ENCODE results near the gene AMIGO3.
A peak's percentile ranks its signal among the peaks of the same experiment; 100 is the strongest.
"Not testable (repeated sequence)": the region's sequence is repeated elsewhere in the genome, so short reads cannot be mapped to it uniquely, and the experiment has no call there.

AMIGO3 gene
- 0 reads per million in 2 donors for total RNA-seq

- DNase-seq: peak; percentile 87
Measured at GRCh38 chr3:49719214-49719884, at the start of gene AMIGO3. AMIGO3 (minus strand) TSS chr3:49719684; CDS start chr3:49719465, 219 bp downstream.

- no peak for DNase-seq
Measured at GRCh38 chr3:49763981-49764380, 44.5 kb upstream of the AMIGO3 start.

- no peak for DNase-seq
Measured at GRCh38 chr3:49761661-49762060, 42.2 kb upstream of the AMIGO3 start.

- no peak for DNase-seq
Measured at GRCh38 chr3:49759226-49759625, 39.7 kb upstream of the AMIGO3 start.

GRCh38 chr3:49757197-49757596 is 37.7 kb upstream of the AMIGO3 start:
- DNase-seq: no peak

- no peak for DNase-seq
Measured at GRCh38 chr3:49756036-49756435, 36.6 kb upstream of the AMIGO3 start.

- DNase-seq: no peak
Measured at GRCh38 chr3:49754536-49754935, 35.1 kb upstream of the AMIGO3 start.

- DNase-seq: no peak
Measured at GRCh38 chr3:49751501-49751900, 32.0 kb upstream of the AMIGO3 start.

- no peak for DNase-seq
Measured at GRCh38 chr3:49750056-49750455, 30.6 kb upstream of the AMIGO3 start.

- DNase-seq: not testable (repeated sequence)
Measured at GRCh38 chr3:49748874-49749273, 29.4 kb upstream of the AMIGO3 start.

GRCh38 chr3:49747792-49748480 is 28.5 kb upstream of the AMIGO3 start:
- DNase-seq: no peak

GRCh38 chr3:49745986-49746385 is 26.5 kb upstream of the AMIGO3 start:
- no peak for DNase-seq

- DNase-seq: no peak
Measured at GRCh38 chr3:49740427-49740826, 20.9 kb upstream of the AMIGO3 start.

GRCh38 chr3:49738067-49738713 is 18.7 kb upstream of the AMIGO3 start:
- no peak for DNase-seq

- DNase-seq: no peak
Measured at GRCh38 chr3:49734752-49735151, 15.3 kb upstream of the AMIGO3 start.

GRCh38 chr3:49733551-49733950 is 14.1 kb upstream of the AMIGO3 start:
- no peak for DNase-seq

GRCh38 chr3:49732597-49732996 is 13.1 kb upstream of the AMIGO3 start:
- DNase-seq: no peak

- DNase-seq: no peak
Measured at GRCh38 chr3:49729966-49730609, 10.6 kb upstream of the AMIGO3 start.

GRCh38 chr3:49727924-49728361 is 8.5 kb upstream of the AMIGO3 start:
- no peak for DNase-seq

GRCh38 chr3:49727154-49727923 is 7.9 kb upstream of the AMIGO3 start:
- DNase-seq: no peak

- DNase-seq: no peak
Measured at GRCh38 chr3:49725906-49726681, 6.6 kb upstream of the AMIGO3 start.

GRCh38 chr3:49724586-49724985 is 5.1 kb upstream of the AMIGO3 start:
- peak; percentile 25 for DNase-seq

All from T-helper 9 cell (primary cell).